Measurements from ENCODE around the gene CHPT1.
A peak's percentile ranks its signal among the peaks of the same experiment; 100 is the strongest.

The CHPT1 gene

DNA sequence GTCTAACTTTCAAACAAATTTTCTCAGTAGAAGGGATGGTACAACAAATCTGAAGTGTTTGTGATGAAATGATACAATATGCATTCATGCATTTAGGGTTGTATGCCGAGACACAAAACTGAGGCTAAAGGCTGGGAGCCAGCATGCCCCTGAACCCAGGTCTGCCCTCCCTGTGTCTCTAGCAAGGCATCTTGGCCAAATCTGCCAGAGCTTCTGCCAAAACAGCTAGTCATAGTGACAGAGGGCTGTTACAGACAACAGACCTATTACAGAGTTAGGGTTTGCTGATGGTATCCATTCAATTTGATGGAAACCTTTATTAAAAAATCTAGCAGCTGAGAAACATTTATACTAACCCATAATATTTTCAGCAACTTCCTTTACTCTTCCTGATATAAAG, 11.3 kb upstream of the CHPT1 start:
- DNase-seq = no peak

DNA sequence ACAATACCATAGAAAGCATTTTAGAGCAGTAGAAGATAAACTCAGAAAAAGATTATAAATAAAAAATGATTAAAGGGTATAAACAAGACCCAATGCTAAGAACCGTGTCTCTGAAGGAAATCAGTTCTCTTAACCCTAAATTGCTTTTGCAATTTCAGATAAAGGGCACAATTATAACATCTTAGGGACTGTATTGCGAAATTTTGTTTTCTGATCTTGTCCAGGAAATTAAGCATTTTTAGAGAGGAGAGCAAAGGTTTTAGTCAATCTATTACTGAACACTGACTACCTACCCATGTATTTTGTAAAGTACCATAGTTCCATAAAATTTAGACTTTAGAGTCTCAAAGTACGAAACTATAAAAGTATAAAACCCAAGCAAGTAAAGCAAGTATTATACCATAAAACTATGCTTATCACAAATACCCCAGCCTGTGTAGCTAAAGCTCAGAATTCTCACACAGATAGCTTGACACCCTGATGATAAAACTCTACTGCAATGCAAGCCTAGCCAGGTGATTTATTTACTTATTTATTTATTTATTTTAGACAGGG, 6.8 kb upstream of the CHPT1 start:
- no peak for DNase-seq

DNA sequence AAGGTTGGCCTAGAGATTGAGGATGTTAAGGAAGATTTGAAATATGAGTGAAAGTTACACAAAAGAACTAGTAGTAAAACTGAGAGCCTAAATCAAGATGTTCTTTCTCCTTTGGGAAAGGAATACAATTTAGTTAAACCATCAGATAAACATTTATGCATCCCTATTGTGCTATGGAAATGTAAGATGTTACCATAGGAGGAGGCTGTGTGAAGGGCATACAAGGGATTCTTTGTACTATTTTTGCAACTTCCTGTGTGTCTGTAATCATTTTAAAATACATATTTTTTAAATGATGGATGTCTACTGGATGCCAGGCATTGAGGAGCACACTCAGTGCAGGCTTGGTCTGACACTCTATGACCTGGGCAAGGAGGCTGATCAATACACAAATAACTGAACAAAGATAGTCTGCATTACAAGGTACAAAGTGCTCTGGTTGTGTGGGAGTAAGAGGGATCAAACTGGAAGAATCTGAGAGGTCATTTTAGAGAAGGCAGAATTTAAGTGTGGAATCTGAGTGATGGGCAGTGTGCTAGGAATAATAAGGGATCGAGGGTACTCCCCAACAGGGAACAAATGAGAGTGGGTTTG, 5.8 kb upstream of the CHPT1 start:
- DNase-seq = no peak

DNA sequence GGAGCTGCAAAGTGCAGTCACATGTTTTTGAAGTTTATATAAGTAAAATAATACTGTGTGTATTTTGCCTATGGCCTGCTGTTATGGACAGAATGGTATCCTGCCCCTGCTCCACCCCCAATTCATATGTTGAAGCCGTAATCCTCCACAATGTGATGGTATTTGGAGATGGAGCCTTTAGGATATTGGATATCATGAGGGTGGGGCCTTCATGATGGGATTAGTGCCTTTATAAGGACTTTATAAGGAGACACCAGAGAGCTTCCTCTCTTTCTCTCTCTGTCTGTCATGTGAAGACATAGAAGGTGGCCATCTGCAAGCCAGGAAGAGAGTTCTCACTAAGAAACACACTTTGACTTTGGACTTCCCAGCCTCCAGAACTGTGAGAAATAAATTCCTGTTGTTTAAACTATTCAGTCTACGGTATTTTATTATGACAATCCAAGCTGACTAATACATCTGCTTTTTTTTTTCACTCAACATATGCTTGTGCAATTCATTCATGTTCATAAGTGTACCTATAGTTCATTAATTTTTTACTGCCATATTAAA, 3.1 kb upstream of the CHPT1 start:
- no peak for DNase-seq

DNA sequence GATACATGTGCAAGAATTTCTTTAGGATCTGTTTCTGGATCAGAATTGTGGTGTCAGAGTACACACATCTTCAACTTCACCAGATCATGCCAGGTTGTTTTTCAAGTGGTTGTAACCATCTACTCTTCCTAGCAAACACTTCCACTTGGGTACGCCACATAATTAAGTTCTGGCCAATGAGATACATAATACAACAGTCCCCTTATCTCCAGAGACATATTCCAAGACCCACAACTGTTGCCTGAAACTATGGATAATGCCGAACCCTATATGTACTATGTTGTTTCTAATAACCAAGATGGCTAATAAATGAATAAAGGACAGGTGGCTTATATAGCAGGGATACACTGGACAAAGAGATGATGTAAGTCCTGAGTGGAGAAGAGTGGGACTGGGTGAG, 2.5 kb upstream of the CHPT1 start:
- DNase-seq = peak; percentile 71

DNA sequence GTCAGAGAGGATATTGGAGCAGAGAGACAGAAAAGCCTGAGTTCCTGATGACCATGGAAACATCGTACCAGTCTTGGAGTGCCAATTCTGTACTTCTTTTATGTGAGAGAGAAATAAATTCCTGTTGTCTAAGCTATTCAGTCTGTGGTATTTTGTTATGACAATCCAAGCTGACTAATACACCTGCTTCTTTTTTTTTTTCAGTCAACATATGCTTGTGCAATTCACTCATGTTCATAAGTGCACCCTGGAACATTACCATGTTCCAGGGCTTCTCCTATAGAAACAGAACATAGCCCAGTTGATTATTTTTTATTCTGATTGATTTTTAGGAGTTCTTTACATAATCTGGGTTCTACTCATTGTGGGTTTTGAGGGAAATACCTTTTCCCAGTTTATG, 1.7 kb upstream of the CHPT1 start:
- DNase-seq = peak; percentile 40

DNA sequence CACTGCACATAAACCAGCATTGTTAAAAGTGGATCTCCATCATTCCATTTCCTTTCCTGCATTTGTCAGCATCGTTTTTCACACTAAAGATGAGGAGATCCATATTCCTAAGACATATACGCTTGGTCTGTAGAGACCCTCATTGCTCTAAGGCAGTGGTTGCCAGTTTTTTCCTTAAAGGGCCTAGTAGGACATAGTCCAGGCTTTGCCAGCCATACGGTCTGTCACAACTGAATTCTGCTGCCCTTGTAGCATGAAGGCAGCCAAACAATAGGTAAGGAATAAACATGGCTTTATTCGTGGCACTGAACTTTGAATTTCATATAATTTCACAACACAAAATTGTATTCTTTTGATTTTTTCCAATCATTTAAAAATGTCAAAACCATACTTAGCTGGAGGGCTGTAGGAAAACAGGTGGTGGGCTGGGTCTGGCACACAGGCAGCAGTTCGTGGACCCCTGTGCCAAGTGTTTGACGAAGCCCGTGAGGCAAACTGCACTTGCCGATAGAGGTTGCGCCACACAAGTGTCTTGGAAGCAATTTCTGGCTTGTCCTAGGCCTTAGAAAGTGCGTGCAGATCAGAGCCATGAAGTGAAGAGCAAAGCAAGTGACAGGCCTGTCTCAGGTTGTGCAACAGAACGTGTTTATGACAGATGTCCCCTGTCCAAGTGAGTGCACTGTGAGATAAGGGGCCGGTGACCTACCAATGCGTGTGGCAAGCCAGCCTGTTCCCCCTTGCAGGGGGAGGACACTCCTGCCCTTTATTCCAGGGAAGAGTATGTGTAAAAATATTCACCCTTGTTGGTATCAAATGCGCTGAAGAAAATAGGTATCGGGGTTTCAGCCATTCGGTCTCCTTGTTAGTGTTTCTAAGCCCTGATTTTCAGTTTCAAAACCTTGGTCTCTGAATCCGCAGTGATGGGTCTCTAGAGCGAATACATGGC, 916 bp upstream of the CHPT1 start:
- DNase-seq = peak; percentile 95

DNA sequence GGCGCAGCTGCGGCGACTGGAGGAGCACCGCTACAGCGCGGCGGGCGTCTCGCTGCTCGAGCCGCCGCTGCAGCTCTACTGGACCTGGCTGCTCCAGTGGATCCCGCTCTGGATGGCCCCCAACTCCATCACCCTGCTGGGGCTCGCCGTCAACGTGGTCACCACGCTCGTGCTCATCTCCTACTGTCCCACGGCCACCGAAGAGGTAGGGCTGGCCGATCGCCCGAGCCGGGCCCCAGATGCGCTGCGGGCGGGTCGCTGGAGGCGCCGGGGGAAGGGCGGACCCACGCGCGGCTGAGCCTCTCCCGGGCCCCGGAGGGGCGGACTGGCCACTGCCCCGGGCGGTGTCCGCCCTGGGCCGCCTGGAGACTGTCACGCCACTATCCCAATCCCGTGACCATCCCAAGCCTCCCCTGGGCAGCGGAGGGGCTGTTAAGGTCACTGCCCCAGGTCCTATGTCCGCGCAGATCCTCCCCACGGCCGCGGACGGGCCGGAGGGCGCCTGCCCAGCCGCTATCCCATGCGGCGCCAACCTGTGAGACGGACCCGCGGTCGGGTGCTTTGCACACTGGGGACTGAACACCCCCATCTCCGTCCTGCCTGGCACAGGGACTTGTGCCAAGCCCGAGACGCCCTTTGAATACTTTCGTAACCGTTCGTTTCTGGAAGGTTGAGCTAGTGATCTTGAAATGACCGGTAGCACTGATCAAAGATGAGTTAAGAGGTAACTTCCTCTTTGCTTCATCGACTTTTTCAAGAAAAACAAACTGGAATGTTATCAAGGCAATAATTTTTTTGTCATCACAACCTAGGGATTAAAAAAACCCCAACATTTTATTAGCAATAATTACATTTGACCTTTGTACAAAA, 725 bp downstream of the CHPT1 start:
- peak; percentile 77 for DNase-seq

DNA sequence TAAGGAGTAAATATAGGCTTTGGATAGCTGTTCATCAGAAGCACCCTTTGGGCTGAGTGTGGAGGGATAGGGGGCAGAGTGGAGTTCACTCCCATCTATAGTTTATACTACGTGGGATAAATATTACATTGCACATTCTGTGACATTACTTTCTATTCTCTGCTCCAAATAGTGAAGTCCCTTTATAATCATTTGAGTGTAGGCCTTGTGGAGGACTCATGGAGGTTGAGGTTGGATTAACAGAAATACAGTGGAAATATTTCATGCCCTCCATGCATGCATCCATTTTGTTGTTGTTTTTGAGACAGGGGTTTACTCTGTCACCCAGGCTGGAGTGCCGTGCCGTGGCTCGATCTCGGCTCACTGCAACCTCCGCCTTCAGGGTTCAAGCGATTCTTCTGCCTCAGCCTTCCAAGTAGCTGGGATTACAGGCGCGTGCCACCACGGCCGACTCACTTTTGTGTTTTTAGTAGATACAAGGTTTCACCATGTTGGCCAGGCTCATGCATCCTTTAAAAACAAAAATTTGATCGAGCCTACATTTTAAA, 1.4 kb downstream of the CHPT1 start:
- no peak for DNase-seq

DNA sequence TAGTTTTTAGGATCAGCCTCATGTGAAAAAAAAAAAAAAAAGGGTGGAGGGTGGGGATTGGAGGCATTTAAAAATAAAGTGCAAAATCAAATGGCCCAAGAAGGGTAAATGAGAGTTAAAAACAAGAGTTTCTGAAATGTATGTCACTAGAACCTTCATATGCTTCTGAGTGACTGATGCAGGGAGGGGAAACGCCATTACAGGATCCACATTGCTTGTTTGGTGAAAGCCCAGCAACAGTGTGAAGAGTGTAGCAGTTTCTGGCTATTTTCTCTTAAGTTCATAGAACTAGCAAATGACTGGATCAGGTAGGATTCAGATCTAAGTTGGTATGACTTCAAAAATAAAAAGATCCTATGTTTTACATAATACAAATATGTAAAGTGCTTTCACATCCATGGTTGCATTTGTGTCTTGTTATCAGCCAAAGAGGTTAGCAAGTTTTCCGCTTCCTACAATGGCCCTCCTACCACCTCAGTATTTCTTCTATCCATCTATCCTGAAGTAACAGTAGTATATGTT, 2.9 kb downstream of the CHPT1 start:
- peak; percentile 9 for DNase-seq

DNA sequence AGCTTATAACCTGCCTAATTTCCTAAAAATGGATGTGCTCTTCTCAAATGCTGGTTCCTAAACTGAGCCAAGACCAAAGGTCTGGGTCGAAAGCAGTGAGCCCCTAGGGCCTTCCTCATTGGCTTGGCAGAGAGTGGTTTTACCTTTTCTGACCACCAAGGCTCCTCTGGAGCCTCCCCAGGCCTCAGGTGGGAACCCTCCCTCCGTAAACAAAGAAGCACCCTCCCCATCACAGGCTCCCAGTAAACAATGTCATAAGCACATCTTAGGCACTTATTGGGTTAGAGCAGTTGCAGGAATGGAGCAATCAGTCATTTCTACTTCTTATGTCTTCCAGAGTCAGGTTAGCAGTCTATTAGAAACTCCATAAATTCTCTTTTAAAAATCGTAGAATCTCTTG, 6.0 kb downstream of the CHPT1 start:
- DNase-seq = no peak

DNA sequence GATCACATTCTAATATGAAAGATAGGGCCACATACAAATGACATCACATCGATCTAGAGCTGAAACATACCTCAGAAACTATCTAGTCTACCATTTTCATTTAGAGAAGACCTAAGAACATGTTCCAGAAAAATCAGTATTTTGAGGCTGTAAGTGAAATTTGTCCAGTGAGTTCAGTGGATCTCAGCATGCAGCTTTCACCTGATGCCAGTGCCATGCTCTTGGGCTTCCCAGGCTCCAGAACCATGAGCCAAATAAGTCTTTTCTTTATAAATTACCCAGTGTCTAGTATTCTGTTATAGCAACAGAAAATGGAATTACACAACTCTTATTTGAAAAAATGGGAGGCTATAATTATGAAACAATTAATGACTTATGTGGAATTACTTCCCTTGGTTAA, 9.0 kb downstream of the CHPT1 start:
- no peak for DNase-seq

DNA sequence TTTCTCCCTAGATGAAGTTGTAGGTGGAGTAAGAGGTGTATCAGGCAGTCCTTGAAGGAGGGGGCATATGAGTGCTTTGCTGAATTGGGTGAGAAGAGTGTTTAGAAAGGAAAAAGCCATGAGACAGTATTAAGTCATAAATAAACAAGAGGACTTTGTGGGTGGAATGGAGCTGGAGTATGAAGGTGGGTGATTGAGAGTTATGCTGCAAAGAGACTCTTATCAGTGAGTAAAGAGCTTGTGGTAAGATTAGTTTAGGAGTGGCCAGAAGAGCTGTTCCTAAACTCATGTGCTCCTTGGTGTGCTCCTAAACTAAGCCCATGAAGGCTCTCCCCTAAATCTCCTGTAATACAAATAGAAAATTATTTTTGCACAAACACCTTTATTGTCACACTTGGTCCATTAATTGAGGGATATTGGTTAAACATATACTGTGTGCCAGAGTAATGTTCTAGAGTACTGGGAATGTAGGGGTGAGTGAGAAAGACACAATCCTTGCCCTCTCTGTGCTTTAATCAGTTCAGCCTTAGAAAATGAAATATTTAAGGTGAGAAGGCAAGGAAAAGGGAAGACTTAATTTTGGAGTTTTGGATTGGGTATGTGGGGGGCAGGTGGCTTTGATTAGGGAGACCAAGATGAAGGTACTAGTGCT, 9.8 kb downstream of the CHPT1 start:
- peak; percentile 60 for DNase-seq

DNA sequence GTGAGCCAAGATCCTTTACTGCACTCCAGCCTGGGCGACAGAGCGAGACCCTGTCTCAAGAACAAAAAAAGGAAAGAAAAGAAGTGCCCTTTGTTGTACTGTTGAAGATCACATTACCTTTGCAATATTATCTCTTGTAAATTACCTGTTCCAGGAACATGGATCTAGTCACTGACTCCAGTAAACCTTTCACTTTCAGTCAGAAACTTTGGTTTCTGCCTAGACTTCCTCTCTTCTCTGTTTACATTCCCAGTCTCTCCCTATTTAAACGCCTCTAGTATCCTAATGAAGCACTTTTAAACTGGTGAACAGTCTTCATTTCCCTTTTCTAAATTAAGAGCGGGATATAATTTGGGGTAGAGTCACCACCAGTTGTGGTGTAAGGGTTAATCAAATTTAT, 12.8 kb downstream of the CHPT1 start:
- DNase-seq = no peak

DNA sequence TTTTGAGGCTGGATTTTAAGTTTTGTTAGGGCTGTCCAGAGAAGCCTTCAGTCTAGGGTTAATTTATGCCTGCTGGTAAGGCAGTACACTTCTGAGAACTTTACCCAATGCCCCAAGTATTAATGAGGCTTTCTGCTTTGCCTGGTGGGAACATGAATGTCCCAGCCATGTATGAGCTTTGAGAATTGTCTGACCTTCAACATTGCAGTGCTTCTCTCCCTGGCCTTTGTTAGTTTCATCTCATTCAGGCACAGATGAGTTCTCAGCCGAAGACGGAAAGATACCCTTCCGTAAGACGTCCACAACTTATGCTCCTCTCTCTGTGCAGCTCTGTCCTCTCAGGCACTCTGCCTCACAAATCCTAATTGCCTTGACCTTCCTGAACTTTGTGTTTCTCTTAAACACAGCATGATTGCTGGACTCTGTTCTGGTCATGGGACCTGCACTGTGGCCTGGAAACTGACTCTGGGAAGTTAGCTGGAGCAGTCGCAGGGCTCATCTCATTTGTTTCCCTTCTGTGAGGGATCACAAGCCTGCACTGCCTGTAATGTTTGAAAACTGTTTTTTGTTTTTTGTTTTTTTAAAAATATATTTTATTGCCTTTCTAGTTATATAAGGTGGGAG, 15.7 kb downstream of the CHPT1 start:
- no peak for DNase-seq

DNA sequence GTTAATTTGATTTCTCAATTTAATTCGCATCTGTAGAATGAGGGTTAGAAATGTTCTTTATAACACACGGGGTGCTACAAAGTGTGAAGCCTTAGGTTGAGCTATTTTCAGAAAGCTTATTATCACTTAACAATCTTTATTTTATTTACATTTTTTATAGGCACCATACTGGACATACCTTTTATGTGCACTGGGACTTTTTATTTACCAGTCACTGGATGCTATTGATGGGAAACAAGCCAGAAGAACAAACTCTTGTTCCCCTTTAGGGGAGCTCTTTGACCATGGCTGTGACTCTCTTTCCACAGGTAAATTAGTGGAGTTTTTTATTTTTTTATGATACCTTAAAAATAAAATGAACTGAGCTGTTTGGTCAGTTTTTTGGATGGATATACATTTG, 16.5 kb downstream of the CHPT1 start:
- no peak for DNase-seq

DNA sequence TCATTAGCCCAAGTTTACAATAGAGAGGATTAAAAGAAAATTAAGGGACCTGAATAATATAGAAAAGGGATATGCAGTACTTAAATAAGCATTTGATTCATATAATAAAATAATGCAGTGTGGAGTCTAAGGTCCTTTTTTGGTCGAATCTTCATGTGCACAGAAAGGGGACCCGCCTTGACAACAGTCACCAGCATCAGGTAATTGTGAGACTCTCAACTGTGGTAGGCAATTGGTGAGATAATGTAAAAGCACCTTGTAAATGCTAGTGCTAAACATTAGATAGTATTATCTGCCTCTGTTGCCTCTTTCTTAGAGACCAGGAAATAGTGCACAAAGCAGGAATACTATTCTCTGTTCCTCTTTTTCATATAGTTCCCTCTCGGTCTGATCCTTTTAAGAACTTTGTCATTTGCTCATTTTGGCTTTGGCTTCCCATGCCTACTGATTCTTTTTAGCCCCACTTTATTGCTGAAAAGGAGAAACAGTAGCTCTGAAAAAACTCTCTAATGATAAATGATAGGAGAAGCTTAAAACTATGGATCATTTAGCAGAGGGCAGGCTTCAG, 17.5 kb downstream of the CHPT1 start:
- DNase-seq = peak; percentile 18

DNA sequence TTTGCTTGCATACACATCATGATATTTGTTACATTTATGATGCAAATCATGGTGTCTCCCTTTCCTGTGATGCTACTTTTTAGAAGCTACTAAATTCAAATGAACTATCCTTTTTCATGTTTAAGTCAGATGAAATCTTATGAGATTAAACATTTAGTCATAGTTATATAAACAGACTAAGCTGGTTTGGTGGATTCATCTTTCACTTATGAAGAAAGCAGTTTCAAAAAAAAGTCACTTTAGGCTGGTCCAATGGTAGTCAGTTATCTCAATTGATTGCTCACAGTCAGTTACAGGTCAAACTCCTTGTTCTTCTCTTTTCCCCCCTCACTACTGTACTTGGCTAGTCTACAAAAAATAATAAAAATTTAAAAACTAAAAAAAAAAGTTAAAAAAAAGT, 22.1 kb downstream of the CHPT1 start:
- DNase-seq = no peak

DNA sequence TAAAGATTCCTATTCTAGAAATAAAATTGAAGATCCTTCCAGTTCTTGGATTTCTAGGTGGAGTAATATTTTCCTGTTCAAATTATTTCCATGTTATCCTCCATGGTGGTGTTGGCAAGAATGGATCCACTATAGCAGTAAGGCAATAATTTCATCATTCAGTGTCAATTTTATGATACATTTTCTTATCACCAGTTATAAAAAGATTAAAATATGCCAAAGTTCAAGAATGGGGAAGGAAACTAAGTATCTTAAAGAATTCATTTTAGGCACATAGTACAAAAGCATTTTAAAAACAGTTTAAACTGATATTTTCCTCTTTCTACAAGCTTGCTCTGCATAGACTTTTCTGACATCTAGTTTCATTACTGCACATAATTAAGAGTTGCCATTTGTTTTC, 22.7 kb downstream of the CHPT1 start:
- DNase-seq = no peak

DNA sequence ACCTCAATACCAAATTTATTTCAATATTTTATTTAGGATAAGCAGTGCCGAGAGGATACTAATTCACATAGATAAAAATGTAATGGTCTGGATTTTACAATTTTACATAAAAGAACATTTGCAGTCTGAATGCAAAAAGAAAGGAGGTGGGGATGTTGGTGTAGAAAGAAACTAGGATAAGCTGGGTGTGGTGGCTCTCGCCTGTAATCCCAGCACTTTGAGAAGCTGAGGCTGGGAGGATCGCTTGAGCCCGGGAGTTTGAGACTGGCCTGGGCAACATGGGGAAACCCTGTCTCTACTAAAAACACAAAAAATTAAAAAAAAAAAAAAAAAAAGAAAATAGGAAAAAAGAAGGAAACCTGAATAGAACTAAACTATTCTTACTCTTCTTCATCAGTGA, 25.0 kb downstream of the CHPT1 start:
- no peak for DNase-seq

DNA sequence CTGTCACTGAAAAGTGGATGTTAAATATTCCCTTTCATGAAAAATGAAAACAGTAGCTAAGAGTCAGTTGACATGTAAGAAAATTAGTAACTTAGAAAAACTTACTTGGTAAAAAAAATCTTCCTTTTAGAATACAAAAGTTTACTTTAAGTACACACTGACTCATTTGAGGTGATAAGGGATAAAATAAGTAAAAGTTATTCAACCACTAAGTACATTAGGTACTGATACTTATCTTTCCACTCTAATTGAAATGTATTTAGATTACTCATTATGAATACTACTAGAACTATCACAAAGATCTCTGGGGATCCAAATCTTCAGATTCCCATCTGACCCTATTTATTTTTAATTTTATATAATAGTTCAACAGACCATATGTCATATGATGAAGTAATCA, 29.7 kb downstream of the CHPT1 start:
- no peak for DNase-seq
